MV-4-11 (cell line): ENCODE data around the gene SYCE1.

Experiments
- DNase-seq: peaks from one replicate; lab custom pipeline; 2025; lab: John Stamatoyannopoulos, UW

The SYCE1 gene

DNA sequence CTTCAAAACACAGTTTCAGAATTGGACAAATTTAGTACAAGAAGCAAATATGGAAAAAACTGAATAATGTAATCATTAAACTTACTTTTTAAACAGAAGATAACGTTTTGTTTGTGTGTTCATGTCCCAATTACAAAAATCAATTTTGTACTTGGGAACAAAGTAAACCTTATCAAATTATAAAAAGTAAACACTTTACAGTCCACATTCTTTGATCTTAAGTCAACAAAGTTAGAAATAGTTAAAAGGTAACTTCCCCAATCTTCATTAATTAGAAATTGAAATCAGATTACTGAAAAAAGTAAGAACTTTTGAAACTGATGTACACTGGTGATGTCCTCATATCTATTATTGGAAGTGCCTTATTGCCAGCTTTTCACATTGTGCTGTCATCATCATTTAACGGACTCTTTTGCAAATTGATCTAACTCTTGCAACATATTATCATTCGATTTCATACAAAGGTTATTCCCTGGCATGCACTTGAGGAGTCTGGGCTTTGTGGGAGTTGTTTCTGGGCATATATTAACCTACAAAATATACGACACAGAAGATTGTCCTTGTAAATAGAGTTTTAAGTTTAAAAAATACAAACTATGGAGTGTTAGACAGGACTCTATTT, 53.4 kb downstream of the SYCE1 start:
- no peak for DNase-seq

DNA sequence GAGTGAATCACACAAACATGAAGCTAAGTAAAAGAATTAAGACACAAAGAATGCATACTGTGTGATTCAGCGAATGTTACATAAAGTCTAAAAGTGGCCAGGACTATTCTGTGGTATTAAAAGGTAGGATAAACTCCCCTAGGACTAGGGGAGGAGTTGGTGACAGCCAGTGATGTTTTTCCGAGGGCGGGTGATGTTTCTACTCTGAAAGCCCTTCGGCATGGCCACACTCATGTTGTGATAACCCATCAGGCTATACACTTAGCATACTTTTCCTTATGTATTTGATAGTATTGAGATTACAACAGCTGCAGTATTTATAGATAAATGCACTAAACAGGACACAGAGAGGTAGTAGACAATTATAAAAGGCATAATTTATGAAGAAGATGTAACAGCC, 54.0 kb downstream of the SYCE1 start:
- DNase-seq: no peak

DNA sequence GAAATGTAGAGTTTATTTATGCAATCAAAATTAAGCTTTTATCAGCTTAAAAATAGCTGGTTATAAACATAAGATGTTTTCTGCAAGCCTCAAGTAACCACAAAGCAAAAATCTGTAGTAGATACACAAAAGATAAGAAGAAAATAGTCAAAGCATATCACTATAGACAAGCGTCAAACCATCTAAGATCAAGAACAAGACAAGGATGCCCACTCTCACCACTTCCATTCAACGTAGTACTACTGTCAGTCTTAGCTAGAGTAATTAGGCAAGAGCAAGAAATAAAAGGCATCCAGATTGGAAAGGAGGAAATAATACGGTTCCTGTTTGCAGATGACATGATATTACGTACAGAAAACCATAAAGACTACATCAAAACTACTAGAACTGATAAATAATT, 55.7 kb downstream of the SYCE1 start:
- no peak for DNase-seq
